Activated CD8-positive, alpha-beta memory T cell treated with anti-CD3 and anti-CD28 coated beads for 36 hours (primary cell): ENCODE results near the gene TWIST1. TPM values are rescaled to one million over a fixed set of nuclear protein-coding genes. Genes with fewer than 3 reads are reported as not detected.

ENCODE experiments used
- CTCF ChIA-PET: fragments of 350-600 bp; sonication (Branson Sonifier 250); formaldehyde crosslinking; loops from one replicate; lab custom pipeline; 2021; ENCODE audit warnings: antibody characterized with exemption; lab: Charles Lee
- POLR2A ChIA-PET: fragments of 350-600 bp; sonication (Branson Sonifier 250); formaldehyde crosslinking; loops from one replicate; lab custom pipeline; 2021; ENCODE audit warnings: antibody characterized with exemption; lab: Charles Lee
- total RNA-seq, 2 experiments: library from RNA; stranded (reverse); gene quantifications; one replicate each; pipeline ENCODE4 v1.2.3, GENCODE V29; 2021

The TWIST1 gene
- under 1 TPM in 1 of 2 experiments, not detected in 1; 0.36 TPM for total RNA-seq

- ChIA-PET CTCF (no interaction called here), POLR2A (no interaction called here)
Observed at GRCh38 chr7:19117091-19117869, at the start of gene TWIST1. Gene TWIST1 (minus strand): TSS chr7:19117636. CDS start chr7:19117321, 315 bp downstream.

- POLR2A ChIA-PET, result no interaction called here
- CTCF ChIA-PET, result no interaction called here
Observed at GRCh38 chr7:19161671-19162070, 44.2 kb upstream of the TWIST1 start.

- CTCF ChIA-PET, result no interaction called here
- POLR2A ChIA-PET, result no interaction called here
Observed at GRCh38 chr7:19146699-19147098, 29.3 kb upstream of the TWIST1 start.

GRCh38 chr7:19145434-19146115 lies 28.1 kb upstream of the TWIST1 start:
- CTCF ChIA-PET, result no interaction called here
- POLR2A ChIA-PET, result no interaction called here

GRCh38 chr7:19144661-19145433 lies 27.4 kb upstream of the TWIST1 start, which contains the start of gene FERD3L:
Gene FERD3L (minus strand): TSS chr7:19145421. CDS start chr7:19145362, 59 bp downstream.
- CTCF ChIA-PET, result no interaction called here
- POLR2A ChIA-PET, result no interaction called here

GRCh38 chr7:19143881-19144574 lies 26.6 kb upstream of the TWIST1 start:
- POLR2A ChIA-PET, result no interaction called here
- CTCF ChIA-PET, result no interaction called here

GRCh38 chr7:19139706-19140327 lies 22.4 kb upstream of the TWIST1 start:
- POLR2A ChIA-PET, result no interaction called here
- CTCF ChIA-PET, result no interaction called here

- POLR2A ChIA-PET, result no interaction called here
- CTCF ChIA-PET, result no interaction called here
Observed at GRCh38 chr7:19133886-19134285, 16.4 kb upstream of the TWIST1 start.

GRCh38 chr7:19133390-19133789 lies 16.0 kb upstream of the TWIST1 start:
- ChIA-PET POLR2A (no interaction called here), CTCF (no interaction called here)

GRCh38 chr7:19128856-19129255 lies 11.4 kb upstream of the TWIST1 start:
- POLR2A ChIA-PET, result no interaction called here
- CTCF ChIA-PET, result no interaction called here

- POLR2A ChIA-PET, result no interaction called here
- CTCF ChIA-PET, result no interaction called here
Observed at GRCh38 chr7:19121977-19122588, 4.6 kb upstream of the TWIST1 start.

GRCh38 chr7:19119870-19120486 lies 2.5 kb upstream of the TWIST1 start:
- ChIA-PET POLR2A (no interaction called here), CTCF (no interaction called here)

GRCh38 chr7:19119372-19119771 lies 1.9 kb upstream of the TWIST1 start:
- POLR2A ChIA-PET, result no interaction called here
- CTCF ChIA-PET, result no interaction called here

GRCh38 chr7:19118636-19119371 lies 1.4 kb upstream of the TWIST1 start:
- ChIA-PET CTCF (no interaction called here), POLR2A (no interaction called here)

GRCh38 chr7:19117870-19118608 lies 603 bp upstream of the TWIST1 start:
- ChIA-PET POLR2A (no interaction called here), CTCF (no interaction called here)

- ChIA-PET CTCF (no interaction called here), POLR2A (interaction anchor here (0.7 kb wide), 1 partner anchor 768 kb away, joined by 4 read pairs; no protein-coding TSS in a partner anchor)
Observed at GRCh38 chr7:19116121-19117090, 1.0 kb downstream of the TWIST1 start.
